Measurements from ENCODE around the gene ARHGAP45.

The ARHGAP45 gene

DNA sequence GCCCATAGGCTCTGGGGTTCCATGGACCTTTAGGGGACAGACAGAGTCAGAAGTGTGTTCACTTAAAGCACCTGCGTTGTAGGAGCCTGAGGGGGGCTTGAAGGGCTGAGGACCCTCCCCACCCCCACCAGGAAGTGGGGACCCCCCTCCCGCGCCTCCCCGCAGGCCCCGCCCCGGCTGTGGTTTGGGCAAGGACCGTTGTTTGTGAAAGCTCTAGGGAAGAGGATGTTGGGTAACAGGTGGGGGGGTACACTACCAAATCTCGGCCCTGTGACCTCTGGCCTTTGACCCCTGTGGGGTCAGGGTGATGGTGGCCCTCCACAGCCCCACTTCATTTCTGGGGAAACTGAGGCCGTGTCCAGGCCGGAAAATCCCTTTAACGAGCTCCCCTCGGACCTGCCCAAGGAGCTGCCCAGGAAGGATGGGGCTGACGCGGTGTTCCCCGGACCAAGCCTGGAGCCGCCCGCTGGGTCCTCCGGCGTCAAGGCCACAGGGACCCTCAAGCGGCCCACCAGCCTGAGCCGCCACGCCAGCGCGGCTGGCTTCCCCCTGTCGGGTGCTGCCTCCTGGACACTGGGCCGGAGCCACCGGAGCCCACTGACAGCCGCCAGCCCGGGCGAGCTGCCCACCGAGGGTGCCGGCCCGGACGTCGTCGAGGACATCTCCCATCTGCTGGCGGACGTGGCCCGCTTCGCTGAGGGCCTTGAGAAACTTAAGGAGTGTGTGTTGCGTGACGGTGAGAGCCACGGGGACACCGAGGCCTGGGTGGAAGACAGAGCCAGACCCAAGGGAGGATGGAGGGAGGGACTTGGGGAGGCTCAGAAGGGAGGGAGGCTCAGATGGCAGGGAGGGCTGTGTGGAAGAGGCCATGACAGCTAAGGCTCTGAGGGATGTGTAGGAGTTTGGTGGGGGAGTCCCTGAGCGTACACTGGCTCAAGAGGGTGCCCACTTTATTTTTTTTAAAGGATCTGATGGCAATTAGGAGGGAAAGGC is 1.3 kb downstream of the ARHGAP45 start:
- peak overlapping the region; percentile 92 for H3K27ac ChIP-seq (ENCODE audit: low read depth, low read length, poor library complexity, severe bottlenecking)
- H2AFZ ChIP-seq (ENCODE audit: low read length), result no peak overlapping the region
- H3K4me3 ChIP-seq (ENCODE audit: low read depth, low read length, poor library complexity, severe bottlenecking), result peak overlapping the region; percentile 86
- no peaks in the 10 kb centered on the region for H3K79me2 ChIP-seq (ENCODE audit: insufficient read depth, low read length)
- peaks cover 15% of the 10 kb centered on the region for H3K36me3 ChIP-seq (ENCODE audit: insufficient read depth, low read length)
- no peaks in the 10 kb centered on the region for H3K27me3 ChIP-seq (ENCODE audit: insufficient read depth, low read length)
- H3K4me2 ChIP-seq (ENCODE audit: low read length), result peak overlapping the region; percentile 72
- TF ChIP-seq EZH2 (IDR thresholded peaks at IDR 0.05; ENCODE audit: borderline replicate concordance, low read length) (no peak), CTCF (IDR thresholded peaks at IDR 0.05; ENCODE audit: low read length) (no peak)
- H3F3A ChIP-seq (ENCODE audit: insufficient read depth, low read length), result no peaks in the 10 kb centered on the region
- H3K9ac ChIP-seq (ENCODE audit: low read length), result peak overlapping the region; percentile 87
- H3K4me1 ChIP-seq (ENCODE audit: insufficient read depth, low read length, severe bottlenecking), result peaks cover 46% of the 10 kb centered on the region
- no peaks in the 10 kb centered on the region for H3K9me3 ChIP-seq (ENCODE audit: low read length)
- no peaks in the 10 kb centered on the region for H3K9me2 ChIP-seq (ENCODE audit: low read depth, low read length)
- no peaks in the 10 kb centered on the region for H4K20me1 ChIP-seq (ENCODE audit: insufficient read depth, low read length)

- Histone ChIP-seq H3K36me3 (ENCODE audit: insufficient read depth, low read length) (peaks cover 24% of the 10 kb centered on the region), H3K79me2 (ENCODE audit: insufficient read depth, low read length) (no peaks in the 10 kb centered on the region), H3K9me3 (ENCODE audit: low read length) (no peaks in the 10 kb centered on the region), H2AFZ (ENCODE audit: low read length) (no peak overlapping the region), H3K27me3 (ENCODE audit: insufficient read depth, low read length) (no peaks in the 10 kb centered on the region), H3K4me1 (ENCODE audit: insufficient read depth, low read length, severe bottlenecking) (peaks cover 47% of the 10 kb centered on the region), H4K20me1 (ENCODE audit: insufficient read depth, low read length) (no peaks in the 10 kb centered on the region), H3K4me3 (ENCODE audit: low read depth, low read length, poor library complexity, severe bottlenecking) (peak overlapping the region; percentile 86), H3K9me2 (ENCODE audit: low read depth, low read length) (no peaks in the 10 kb centered on the region), H3K9ac (ENCODE audit: low read length) (peak overlapping the region; percentile 87), H3F3A (ENCODE audit: insufficient read depth, low read length) (no peaks in the 10 kb centered on the region), H3K4me2 (ENCODE audit: low read length) (peak overlapping the region; percentile 72), H3K27ac (ENCODE audit: low read depth, low read length, poor library complexity, severe bottlenecking) (peak overlapping the region; percentile 92)
- TF ChIP-seq EZH2 (IDR thresholded peaks at IDR 0.05; ENCODE audit: borderline replicate concordance, low read length) (no peak), CTCF (IDR thresholded peaks at IDR 0.05; ENCODE audit: low read length) (no peak)
Observed at GRCh38 chr19:1069009-1069779, 2.2 kb downstream of the ARHGAP45 start.

GRCh38 chr19:1070576-1070930 is 3.6 kb downstream of the ARHGAP45 start:
- Histone ChIP-seq H3K79me2 (ENCODE audit: insufficient read depth, low read length) (no peaks in the 10 kb centered on the region), H3K4me3 (ENCODE audit: low read depth, low read length, poor library complexity, severe bottlenecking) (no peak overlapping the region)
- TF ChIP-seq EZH2 (IDR thresholded peaks at IDR 0.05; ENCODE audit: borderline replicate concordance, low read length), result no peak
- no peak for TF ChIP-seq CTCF (IDR thresholded peaks at IDR 0.05; ENCODE audit: low read length)

More at GRCh38 chr19:1070576-1070930, 3.6 kb downstream of the ARHGAP45 start:
- no peaks in the 10 kb centered on the region for H3K9me3 ChIP-seq (ENCODE audit: low read length)
- no peaks in the 10 kb centered on the region for H3K9me2 ChIP-seq (ENCODE audit: low read depth, low read length)
- no peak overlapping the region for H3K4me2 ChIP-seq (ENCODE audit: low read length)
- H4K20me1 ChIP-seq (ENCODE audit: insufficient read depth, low read length), result no peaks in the 10 kb centered on the region
- no peak overlapping the region for H2AFZ ChIP-seq (ENCODE audit: low read length)
- H3K4me1 ChIP-seq (ENCODE audit: insufficient read depth, low read length, severe bottlenecking), result peaks cover 45% of the 10 kb centered on the region
- H3K9ac ChIP-seq (ENCODE audit: low read length), result no peak overlapping the region
- H3F3A ChIP-seq (ENCODE audit: insufficient read depth, low read length), result no peaks in the 10 kb centered on the region
- H3K36me3 ChIP-seq (ENCODE audit: insufficient read depth, low read length), result peaks cover 32% of the 10 kb centered on the region
- no peaks in the 10 kb centered on the region for H3K27me3 ChIP-seq (ENCODE audit: insufficient read depth, low read length)
- H3K27ac ChIP-seq (ENCODE audit: low read depth, low read length, poor library complexity, severe bottlenecking), result no peak overlapping the region

All from OCI-LY1 (cell line).